GM18511 (cell line): ENCODE data around the gene FGD6.
"Not testable (repeated sequence)": the region's sequence is repeated elsewhere in the genome, so short reads cannot be mapped to it uniquely, and the experiment has no call there.

ENCODE experiments used
- ATAC-seq: cut with Tn5 transposase; IDR thresholded peaks from one replicate; pipeline ENCODE4 v1.9.1; 2021; ENCODE audit warnings: mild to moderate bottlenecking, moderate library complexity; ENCODE audit not compliant: unreplicated experiment

The FGD6 gene

GRCh38 chr12:95182868-95183415 is 34.3 kb downstream of the FGD6 start:
- no peak for ATAC-seq

GRCh38 chr12:95181103-95181502 is 36.2 kb downstream of the FGD6 start:
- no peak for ATAC-seq

- ATAC-seq = no peak
Observed at GRCh38 chr12:95179011-95179410, 38.3 kb downstream of the FGD6 start.

GRCh38 chr12:95178136-95178535 is 39.1 kb downstream of the FGD6 start:
- no peak for ATAC-seq

- ATAC-seq = no peak
Observed at GRCh38 chr12:95177201-95177768, 40.0 kb downstream of the FGD6 start.

GRCh38 chr12:95173392-95174251 is 43.6 kb downstream of the FGD6 start:
- no peak for ATAC-seq

- ATAC-seq = no peak
Observed at GRCh38 chr12:95169368-95169767, 47.9 kb downstream of the FGD6 start.

GRCh38 chr12:95168746-95169145 is 48.5 kb downstream of the FGD6 start:
- no peak for ATAC-seq

GRCh38 chr12:95164656-95165055 is 52.6 kb downstream of the FGD6 start:
- no peak for ATAC-seq

- no peak for ATAC-seq
Observed at GRCh38 chr12:95158919-95159318, 58.3 kb downstream of the FGD6 start.

- no peak for ATAC-seq
Observed at GRCh38 chr12:95151821-95152220, 65.4 kb downstream of the FGD6 start.

- ATAC-seq = no peak
Observed at GRCh38 chr12:95151406-95151805, 65.9 kb downstream of the FGD6 start.

- no peak for ATAC-seq
Observed at GRCh38 chr12:95150501-95150900, 66.8 kb downstream of the FGD6 start.

- ATAC-seq = no peak
Observed at GRCh38 chr12:95147866-95148265, 69.4 kb downstream of the FGD6 start.

- no peak for ATAC-seq
Observed at GRCh38 chr12:95146769-95147168, 70.5 kb downstream of the FGD6 start.

- no peak for ATAC-seq
Observed at GRCh38 chr12:95143621-95144205, 73.6 kb downstream of the FGD6 start.

- no peak for ATAC-seq
Observed at GRCh38 chr12:95142431-95143151, 74.7 kb downstream of the FGD6 start.

GRCh38 chr12:95141310-95141709 is 76.0 kb downstream of the FGD6 start:
- no peak for ATAC-seq

- ATAC-seq = not testable (repeated sequence)
Observed at GRCh38 chr12:95138031-95138430, 79.2 kb downstream of the FGD6 start.

- ATAC-seq = no peak
Observed at GRCh38 chr12:95136598-95136997, 80.7 kb downstream of the FGD6 start.

GRCh38 chr12:95134085-95134484 is 83.2 kb downstream of the FGD6 start:
- ATAC-seq = no peak
